ENCODE data around the gene ADRB2. TPM values are rescaled to one million over a fixed set of nuclear protein-coding genes. Genes with fewer than 3 reads are reported as not detected.
A peak's percentile ranks its signal among the peaks of the same experiment; 100 is the strongest.

The ADRB2 gene
- total RNA-seq, 6 experiments from 2014 or later = 2.0 to 4.0 (median 3.7) TPM

DNA sequence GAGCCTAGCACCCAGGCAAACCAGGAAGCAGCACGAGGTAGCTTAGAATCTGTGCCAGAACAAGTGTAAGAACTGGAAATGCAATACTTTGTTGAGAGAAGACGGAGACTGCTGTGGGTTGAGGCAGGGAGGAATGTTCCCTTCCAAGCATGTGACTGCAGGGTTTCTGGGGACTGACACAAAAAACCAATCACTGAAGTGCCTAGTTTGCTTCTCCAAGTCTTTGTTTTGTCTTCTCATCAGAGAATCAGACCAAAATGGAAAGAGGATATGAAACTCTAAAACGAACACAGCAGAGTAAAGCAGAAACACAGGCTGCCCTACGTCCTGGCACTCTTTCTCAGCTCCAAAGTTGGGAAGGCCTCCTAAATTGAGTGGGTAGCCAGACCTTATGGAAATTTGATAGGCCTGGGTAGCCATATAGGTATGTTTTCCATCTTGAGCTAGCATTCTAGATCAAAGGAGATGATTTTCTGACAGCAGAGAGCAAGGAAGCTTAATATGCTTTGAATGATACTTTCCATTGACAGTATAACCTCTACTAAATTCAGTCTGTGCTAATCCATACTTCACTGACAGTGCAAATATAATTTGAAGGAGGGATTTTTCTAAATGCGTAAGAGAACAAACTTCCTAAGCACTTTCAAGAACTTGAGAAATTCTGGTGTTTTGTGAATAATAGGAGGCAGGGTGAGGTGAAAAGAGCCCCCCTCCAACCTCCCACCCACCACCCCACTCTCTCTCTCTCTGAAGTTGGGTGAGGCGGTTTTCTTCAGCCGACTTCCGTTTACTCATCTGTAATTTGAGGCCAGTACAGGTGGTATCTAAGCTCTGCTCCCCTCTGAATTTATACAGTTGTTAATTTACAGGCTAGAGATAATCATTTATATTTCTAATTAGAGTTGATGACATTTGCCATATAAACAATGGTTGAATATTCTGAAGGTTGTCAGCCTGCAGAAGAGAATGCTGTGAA, 5.5 kb downstream of the ADRB2 start:
- H3K9me3 Mint-ChIP-seq = no peaks in the 10 kb centered on the region
- peaks cover 76% of the 10 kb centered on the region for H3K4me1 Mint-ChIP-seq (ENCODE audit: low read depth)
- no peak overlapping the region; the same call in 1 of the 2 replicates for H3K27ac Mint-ChIP-seq
- TF ChIP-seq, protein P1, sequence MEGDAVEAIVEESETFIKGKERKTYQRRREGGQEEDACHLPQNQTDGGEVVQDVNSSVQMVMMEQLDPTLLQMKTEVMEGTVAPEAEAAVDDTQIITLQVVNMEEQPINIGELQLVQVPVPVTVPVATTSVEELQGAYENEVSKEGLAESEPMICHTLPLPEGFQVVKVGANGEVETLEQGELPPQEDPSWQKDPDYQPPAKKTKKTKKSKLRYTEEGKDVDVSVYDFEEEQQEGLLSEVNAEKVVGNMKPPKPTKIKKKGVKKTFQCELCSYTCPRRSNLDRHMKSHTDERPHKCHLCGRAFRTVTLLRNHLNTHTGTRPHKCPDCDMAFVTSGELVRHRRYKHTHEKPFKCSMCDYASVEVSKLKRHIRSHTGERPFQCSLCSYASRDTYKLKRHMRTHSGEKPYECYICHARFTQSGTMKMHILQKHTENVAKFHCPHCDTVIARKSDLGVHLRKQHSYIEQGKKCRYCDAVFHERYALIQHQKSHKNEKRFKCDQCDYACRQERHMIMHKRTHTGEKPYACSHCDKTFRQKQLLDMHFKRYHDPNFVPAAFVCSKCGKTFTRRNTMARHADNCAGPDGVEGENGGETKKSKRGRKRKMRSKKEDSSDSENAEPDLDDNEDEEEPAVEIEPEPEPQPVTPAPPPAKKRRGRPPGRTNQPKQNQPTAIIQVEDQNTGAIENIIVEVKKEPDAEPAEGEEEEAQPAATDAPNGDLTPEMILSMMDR (IDR thresholded peaks at IDR 0.05) = no peak
- peak overlapping the region; percentile 8; the same call in 1 of the 2 replicates for H3K4me3 Mint-ChIP-seq
- no peak for DNase-seq
- H3K27me3 Mint-ChIP-seq (ENCODE audit: insufficient read depth) = peaks cover 1% of the 10 kb centered on the region; the same call in 1 of the 2 replicates
- H3K36me3 Mint-ChIP-seq (ENCODE audit: low read depth) = peaks cover 15% of the 10 kb centered on the region; the same call in 1 of the 2 replicates

DNA sequence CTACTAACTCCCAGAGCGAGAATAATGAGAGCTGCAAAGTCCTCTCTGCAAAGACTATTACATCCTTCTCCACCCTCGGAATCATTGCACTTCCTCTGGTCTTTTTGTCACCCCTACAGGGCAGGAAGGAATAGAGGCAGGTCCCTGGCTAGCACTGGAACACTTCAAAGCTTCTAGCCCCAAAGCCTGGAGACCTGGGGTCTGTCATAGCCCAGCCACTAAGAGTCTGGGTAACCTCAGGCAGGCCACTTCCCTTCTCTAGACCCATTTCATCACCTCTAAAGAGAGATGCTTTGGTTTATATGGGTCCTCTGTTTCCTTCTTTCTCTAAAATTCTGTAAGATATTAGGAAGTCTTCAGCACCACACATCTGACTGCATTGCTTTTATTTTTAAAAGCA, 6.7 kb downstream of the ADRB2 start:
- peaks cover 64% of the 10 kb centered on the region for H3K4me1 Mint-ChIP-seq (ENCODE audit: low read depth)
- H3K27ac Mint-ChIP-seq = no peak overlapping the region
- DNase-seq = no peak
- no peaks in the 10 kb centered on the region for H3K9me3 Mint-ChIP-seq
- TF ChIP-seq, protein P1 (IDR thresholded peaks at IDR 0.05) = no peak
- no peaks in the 10 kb centered on the region for H3K27me3 Mint-ChIP-seq (ENCODE audit: insufficient read depth)
- H3K36me3 Mint-ChIP-seq (ENCODE audit: low read depth) = peaks cover 11% of the 10 kb centered on the region; the same call in 1 of the 2 replicates
- H3K4me3 Mint-ChIP-seq = no peak overlapping the region

DNA sequence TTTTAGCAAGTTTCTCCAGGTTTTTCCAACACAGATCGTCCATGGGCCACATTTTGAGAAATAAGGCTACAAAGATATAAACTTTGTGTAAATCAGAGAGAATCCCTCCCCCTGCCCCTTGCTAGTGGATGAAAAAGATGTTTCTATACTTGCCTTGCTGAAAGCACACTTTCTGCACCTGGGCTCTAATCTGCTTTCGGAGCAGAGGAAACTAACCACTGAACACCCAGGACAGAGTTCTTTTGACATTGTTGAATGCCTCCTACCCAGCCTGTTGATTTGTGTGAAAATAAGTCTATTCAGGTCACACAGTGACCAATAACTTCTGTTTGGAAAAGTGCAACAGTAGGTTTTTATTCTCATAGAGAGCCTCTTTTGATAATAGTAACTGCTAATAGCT, 7.5 kb downstream of the ADRB2 start:
- TF ChIP-seq, protein P1 (IDR thresholded peaks at IDR 0.05) = no peak
- Mint-ChIP-seq H3K27ac (no peak overlapping the region), H3K4me1 (ENCODE audit: low read depth) (peaks cover 56% of the 10 kb centered on the region), H3K36me3 (ENCODE audit: low read depth) (peaks cover 11% of the 10 kb centered on the region; the same call in 1 of the 2 replicates), H3K9me3 (no peaks in the 10 kb centered on the region), H3K4me3 (no peak overlapping the region), H3K27me3 (ENCODE audit: insufficient read depth) (no peaks in the 10 kb centered on the region)
- no peak for DNase-seq

DNA sequence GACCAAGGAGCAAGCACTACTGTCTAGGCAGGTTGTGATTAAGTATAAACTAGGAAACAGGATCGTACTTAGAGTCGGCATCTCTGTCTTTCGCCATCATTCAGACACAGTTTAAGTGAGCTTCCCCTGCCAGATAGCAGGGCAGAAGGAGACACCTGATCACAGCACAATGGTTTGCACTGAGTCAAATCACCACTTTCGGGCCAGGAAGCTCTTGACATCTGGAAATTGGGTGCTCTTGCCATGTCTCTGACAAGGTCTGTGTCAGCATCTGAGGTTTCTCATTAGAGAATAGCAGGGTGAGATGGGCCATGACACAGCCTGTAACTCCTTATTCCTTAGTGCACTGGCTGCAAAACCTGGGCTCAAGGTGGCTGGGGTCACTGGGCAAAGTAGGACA, 8.3 kb downstream of the ADRB2 start:
- Mint-ChIP-seq H3K4me3 (no peak overlapping the region), H3K27ac (no peak overlapping the region; the same call in 1 of the 2 replicates), H3K27me3 (ENCODE audit: insufficient read depth) (no peaks in the 10 kb centered on the region), H3K36me3 (ENCODE audit: low read depth) (peaks cover 8% of the 10 kb centered on the region; the same call in 1 of the 2 replicates), H3K9me3 (no peaks in the 10 kb centered on the region), H3K4me1 (ENCODE audit: low read depth) (peaks cover 52% of the 10 kb centered on the region)
- TF ChIP-seq, protein P1 (IDR thresholded peaks at IDR 0.05) = no peak
- no peak for DNase-seq

DNA sequence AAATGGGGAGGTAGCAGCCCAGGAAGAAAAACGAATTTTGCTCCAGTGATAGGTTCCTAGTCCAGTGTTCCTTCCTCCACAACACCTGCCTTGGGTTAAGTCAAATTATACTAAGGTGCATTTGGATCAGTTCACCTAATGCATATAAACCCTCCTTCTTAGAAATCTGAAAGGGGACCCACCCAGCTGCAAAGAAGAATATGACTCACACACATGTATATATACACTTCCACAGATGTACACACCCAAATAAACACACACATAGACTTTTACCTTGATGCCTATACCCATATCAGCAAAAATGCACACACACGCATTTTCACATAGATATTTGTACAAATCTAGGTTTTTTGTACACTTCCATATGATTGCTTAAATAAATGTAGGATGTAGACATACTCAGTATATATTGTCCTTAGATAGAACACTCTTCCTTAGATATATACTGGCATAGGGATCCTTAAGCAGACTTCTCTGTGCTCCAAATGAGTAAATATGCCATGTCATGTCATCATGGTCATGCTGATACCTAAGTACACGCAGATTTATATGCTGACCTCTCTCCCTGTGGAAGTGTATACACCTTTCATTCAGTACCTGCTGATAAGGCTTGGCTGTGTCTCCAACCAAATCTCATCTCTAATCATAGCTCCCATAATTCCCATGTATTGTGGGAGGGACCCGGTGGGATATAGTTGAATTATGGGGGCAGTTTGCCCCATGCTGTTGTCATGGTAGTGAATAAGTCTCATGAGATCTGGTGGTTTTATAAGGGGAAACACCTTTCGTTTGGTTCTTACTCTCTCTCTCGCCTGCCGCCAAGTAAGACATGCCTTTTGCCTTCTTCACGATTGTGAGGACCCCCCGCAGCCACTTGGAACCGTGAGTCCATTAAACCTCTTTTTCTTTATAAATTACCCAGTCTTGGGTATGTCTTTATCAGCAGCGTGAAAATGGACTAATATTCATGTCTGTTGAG, 10.2 kb downstream of the ADRB2 start:
- H3K27ac Mint-ChIP-seq = no peak overlapping the region
- no peaks in the 10 kb centered on the region for H3K9me3 Mint-ChIP-seq
- H3K27me3 Mint-ChIP-seq (ENCODE audit: insufficient read depth) = peaks cover 1% of the 10 kb centered on the region; the same call in 1 of the 2 replicates
- peaks cover 46% of the 10 kb centered on the region for H3K4me1 Mint-ChIP-seq (ENCODE audit: low read depth)
- H3K4me3 Mint-ChIP-seq = no peak overlapping the region
- no peak for DNase-seq
- no peaks in the 10 kb centered on the region for H3K36me3 Mint-ChIP-seq (ENCODE audit: low read depth)
- TF ChIP-seq, protein P1 (IDR thresholded peaks at IDR 0.05) = no peak
